HepG2 (cell line): ENCODE measurements around the gene SPAG9. TPM values are rescaled to one million over a fixed set of nuclear protein-coding genes. Genes with fewer than 3 reads are reported as not detected.

Experiments
- ARID4A ChIP-seq: sonication (generic); formaldehyde crosslinking; IDR thresholded peaks from 2 replicates; pipeline ENCODE4 v1.5.0; 2020; ENCODE audit warnings: mild to moderate bottlenecking, missing genetic modification reagents, borderline replicate concordance
- BCL6 ChIP-seq: IDR thresholded peaks from 2 replicates; pipeline ENCODE4 v1.6.1; 2016; ENCODE audit warnings: missing genetic modification reagents, missing compliant biosample characterization
- GPBP1L1 ChIP-seq: sonication (generic); formaldehyde crosslinking; IDR thresholded peaks from 2 replicates; pipeline ENCODE4 v1.5.0; 2020; ENCODE audit warnings: mild to moderate bottlenecking, missing genetic modification reagents
- MAZ ChIP-seq, 2 experiments: sonication (generic) in 1 of 2; formaldehyde crosslinking in 1 of 2; IDR thresholded peaks; 2 replicates each; pipeline versions ENCODE4 v1.5.0 to v1.6.1; 2012 to 2020; ENCODE audit warnings: low read depth in 2 of 2, mild to moderate bottlenecking in 2 of 2, borderline replicate concordance in 1 of 2, improper control_type of control experiment in 1 of 2, low read length in 1 of 2, missing genetic modification reagents in 1 of 2, moderate library complexity in 1 of 2
- PCBP2 ChIP-seq: fragments of 200-400 bp; formaldehyde crosslinking; optimal IDR thresholded peaks from 2 replicates; pipeline ENCODE3; 2018; ENCODE audit warnings: low read length, low read depth; ENCODE audit not compliant: poor library complexity, severe bottlenecking
- SETDB1 ChIP-seq: sonication (generic); formaldehyde crosslinking; IDR thresholded peaks from 2 replicates; pipeline ENCODE4 v1.5.1; 2020; ENCODE audit warnings: missing genetic modification reagents, mild to moderate bottlenecking, borderline replicate concordance
- ZBTB38 ChIP-seq: sonication (generic); formaldehyde crosslinking; IDR thresholded peaks from 2 replicates; pipeline ENCODE4 v1.5.1; 2020; ENCODE audit warnings: mild to moderate bottlenecking, missing genetic modification reagents
- ZFP1 ChIP-seq: IDR thresholded peaks from 2 replicates; pipeline ENCODE4 v1.6.1; 2016
- ZNF138 ChIP-seq: sonication (generic); formaldehyde crosslinking; IDR thresholded peaks from 2 replicates; pipeline ENCODE4 v1.5.0; 2020; ENCODE audit warnings: mild to moderate bottlenecking, low read depth, missing genetic modification reagents
- ZNF772 ChIP-seq: sonication (generic); formaldehyde crosslinking; IDR thresholded peaks from 2 replicates; pipeline ENCODE4 v1.5.0; 2020; ENCODE audit warnings: mild to moderate bottlenecking, missing genetic modification reagents
- ZNF784 ChIP-seq: sonication (generic); formaldehyde crosslinking; IDR thresholded peaks from 2 replicates; pipeline ENCODE4 v1.5.1; 2020; ENCODE audit warnings: missing genetic modification reagents, mild to moderate bottlenecking, borderline replicate concordance
- ZUFSP ChIP-seq: sonication (generic); formaldehyde crosslinking; IDR thresholded peaks from 2 replicates; pipeline ENCODE4 v1.9.0; 2021; ENCODE audit warnings: missing genetic modification reagents, mild to moderate bottlenecking, borderline replicate concordance
- polyA plus RNA-seq, 8 experiments: library from polyadenylated mRNA; depleted of rRNA in 3 of 8; stranded (reverse) in 7 of 8; unstranded in 1 of 8; fragments of >200 nt; fragmentation: Illumina TruSeq in 4 of 8; extraction: Trizol in 4 of 8; gene quantifications; 2 replicates each; pipeline versions ENCODE4 v1.2.1 to v1.2.3, GENCODE V29; 2011 to 2016; ENCODE audit warnings: low read depth in 4 of 8, missing spikeins in 1 of 8, mixed read lengths in 1 of 8; ENCODE audit not compliant: insufficient read depth in 1 of 8
- total RNA-seq, 5 experiments: library from RNA; depleted of rRNA; stranded (reverse); fragments of >200 nt; fragmentation: Illumina TruSeq; extraction: Trizol; gene quantifications; 2 replicates each; pipeline ENCODE4 v1.2.3, GENCODE V29; 2016; ENCODE audit warnings: low read depth in 1 of 5
- TF ChIP-seq, protein P1 (sequence below): sonication (generic); formaldehyde crosslinking; IDR thresholded peaks from 2 replicates; pipeline ENCODE4 v1.4.0; 2020; ENCODE audit warnings: missing genetic modification reagents, borderline replicate concordance
- TF ChIP-seq, protein P2 (sequence below): sonication (generic); formaldehyde crosslinking; IDR thresholded peaks from 2 replicates; pipeline ENCODE4 v1.5.0; 2020; ENCODE audit warnings: mild to moderate bottlenecking, missing genetic modification reagents

SPAG9 gene
- total and polyA plus RNA-seq, 2 of the 13 experiments (the other 11 are each of a cell fraction or from before 2014, with no cell fraction given): 43.2 to 78.6 TPM

DNA sequence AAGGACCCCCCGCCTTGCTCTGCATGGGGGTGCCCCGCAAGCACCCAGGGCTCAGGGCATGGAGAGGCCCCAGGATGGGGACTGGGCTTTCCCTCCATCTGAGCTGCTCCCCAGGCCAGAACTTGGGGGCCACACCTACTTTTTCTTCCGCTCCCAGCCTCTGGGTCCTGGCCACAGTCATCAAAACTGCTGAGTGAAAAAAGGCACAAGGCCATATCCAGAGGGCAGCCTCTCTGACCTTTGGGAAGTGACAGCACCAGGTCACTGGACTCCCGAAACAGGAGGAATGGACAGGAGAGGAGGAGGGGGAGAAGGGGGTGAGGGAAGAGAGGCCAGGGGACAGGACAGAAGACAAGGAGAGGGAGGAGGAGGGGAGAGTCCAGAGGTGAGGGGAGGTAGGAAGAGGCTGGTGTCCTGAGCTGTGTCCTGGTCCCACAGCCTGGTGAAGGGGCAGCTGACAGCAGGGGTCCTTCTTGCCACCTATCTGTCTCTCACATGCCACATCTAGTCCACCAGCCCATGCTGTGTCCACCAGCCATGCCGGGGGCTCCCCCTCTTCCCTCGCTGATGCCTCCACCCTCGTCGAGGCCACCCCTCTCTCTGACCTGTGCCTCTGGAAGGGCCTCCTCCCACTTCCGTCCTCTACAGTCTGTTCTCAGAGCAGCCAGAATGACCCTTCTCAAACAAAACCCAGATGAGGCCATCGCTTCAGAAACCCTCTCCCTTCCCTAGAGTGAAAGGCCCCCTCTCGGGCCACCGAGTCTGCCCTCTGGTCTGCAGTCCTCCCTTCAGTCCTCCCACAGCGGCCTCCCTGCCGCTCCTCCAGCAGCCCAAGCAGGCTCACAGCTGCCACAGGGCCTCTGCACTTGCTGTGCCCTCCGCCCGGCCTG, 180.6 kb downstream of the SPAG9 start (continued):
- TF ChIP-seq ZUFSP (no peak), SETDB1 (CRISPR knock-in tag) (peak; percentile 44; the same call in 1 of the 2 replicates), ARID4A (CRISPR knock-in tag) (peak; percentile 69), ZNF772 (CRISPR knock-in tag) (peak; percentile 75), BCL6 (CRISPR knock-in tag) (peak; percentile 12; the same call in 1 of the 2 replicates), ZNF138 (no peak), GPBP1L1 (CRISPR knock-in tag) (no peak), MAZ (IDR thresholded peaks at IDR 0.05; ENCODE audit: borderline replicate concordance, low read depth, low read length) (no peak), MAZ (CRISPR knock-in tag; IDR thresholded peaks at IDR 0.05; ENCODE audit: low read depth) (peak; percentile 51), ZFP1 (CRISPR knock-in tag) (0 out of 2 replicates have a peak, but pooled peaks have one; percentile 20), PCBP2 (no peak), ZNF784 (CRISPR knock-in tag) (peak; percentile 63; the same call in 1 of the 2 replicates), ZBTB38 (CRISPR knock-in tag) (peak; percentile 74)
- TF ChIP-seq, protein P1, sequence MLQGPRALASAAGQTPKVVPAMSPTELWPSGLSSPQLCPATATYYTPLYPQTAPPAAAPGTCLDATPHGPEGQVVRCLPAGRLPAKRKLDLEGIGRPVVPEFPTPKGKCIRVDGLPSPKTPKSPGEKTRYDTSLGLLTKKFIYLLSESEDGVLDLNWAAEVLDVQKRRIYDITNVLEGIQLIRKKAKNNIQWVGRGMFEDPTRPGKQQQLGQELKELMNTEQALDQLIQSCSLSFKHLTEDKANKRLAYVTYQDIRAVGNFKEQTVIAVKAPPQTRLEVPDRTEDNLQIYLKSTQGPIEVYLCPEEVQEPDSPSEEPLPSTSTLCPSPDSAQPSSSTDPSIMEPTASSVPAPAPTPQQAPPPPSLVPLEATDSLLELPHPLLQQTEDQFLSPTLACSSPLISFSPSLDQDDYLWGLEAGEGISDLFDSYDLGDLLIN (CRISPR knock-in tag): no peak
- TF ChIP-seq, protein P2, sequence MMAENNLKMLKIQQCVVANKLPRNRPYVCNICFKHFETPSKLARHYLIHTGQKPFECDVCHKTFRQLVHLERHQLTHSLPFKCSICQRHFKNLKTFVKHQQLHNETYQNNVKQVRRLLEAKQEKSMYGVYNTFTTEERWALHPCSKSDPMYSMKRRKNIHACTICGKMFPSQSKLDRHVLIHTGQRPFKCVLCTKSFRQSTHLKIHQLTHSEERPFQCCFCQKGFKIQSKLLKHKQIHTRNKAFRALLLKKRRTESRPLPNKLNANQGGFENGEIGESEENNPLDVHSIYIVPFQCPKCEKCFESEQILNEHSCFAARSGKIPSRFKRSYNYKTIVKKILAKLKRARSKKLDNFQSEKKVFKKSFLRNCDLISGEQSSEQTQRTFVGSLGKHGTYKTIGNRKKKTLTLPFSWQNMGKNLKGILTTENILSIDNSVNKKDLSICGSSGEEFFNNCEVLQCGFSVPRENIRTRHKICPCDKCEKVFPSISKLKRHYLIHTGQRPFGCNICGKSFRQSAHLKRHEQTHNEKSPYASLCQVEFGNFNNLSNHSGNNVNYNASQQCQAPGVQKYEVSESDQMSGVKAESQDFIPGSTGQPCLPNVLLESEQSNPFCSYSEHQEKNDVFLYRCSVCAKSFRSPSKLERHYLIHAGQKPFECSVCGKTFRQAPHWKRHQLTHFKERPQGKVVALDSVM (CRISPR knock-in tag): peak; percentile 95
